WI38 (cell line): ENCODE data around the gene PEX11G.

Experiments used
- H3K4me3 ChIP-seq: 2 replicates; pipeline ENCODE4 v1.5.1; 2011; ENCODE audit warnings: low read depth, mild to moderate bottlenecking, control low read depth, low read length
- CTCF ChIP-seq: IDR thresholded peaks from 2 replicates; pipeline ENCODE4 v1.5.1; 2012; ENCODE audit warnings: low read depth, mild to moderate bottlenecking, control low read depth, low read length

PEX11G gene

GRCh38 chr19:7529610-7530490, 41.0 kb upstream of the PEX11G start:
- TF ChIP-seq CTCF = no peak
- no peak overlapping the region for H3K4me3 ChIP-seq

- TF ChIP-seq CTCF = no peak
- H3K4me3 ChIP-seq = no peak overlapping the region
These were observed 40.4 kb upstream of the PEX11G start for GRCh38 chr19:7529246-7529600.

- TF ChIP-seq CTCF = no peak
- H3K4me3 ChIP-seq = no peak overlapping the region
These were observed 39.8 kb upstream of the PEX11G start for GRCh38 chr19:7528522-7529245.

- H3K4me3 ChIP-seq = no peak overlapping the region
- no peak for TF ChIP-seq CTCF
These were observed 39.3 kb upstream of the PEX11G start for GRCh38 chr19:7528192-7528519.

- no peak for TF ChIP-seq CTCF
- H3K4me3 ChIP-seq = no peak overlapping the region
These were observed 38.8 kb upstream of the PEX11G start for GRCh38 chr19:7527516-7528191.

- no peak overlapping the region for H3K4me3 ChIP-seq
- TF ChIP-seq CTCF = no peak
These were observed 37.5 kb upstream of the PEX11G start for GRCh38 chr19:7526059-7526929.
